ENCODE results near the gene FPGT.

DNA sequence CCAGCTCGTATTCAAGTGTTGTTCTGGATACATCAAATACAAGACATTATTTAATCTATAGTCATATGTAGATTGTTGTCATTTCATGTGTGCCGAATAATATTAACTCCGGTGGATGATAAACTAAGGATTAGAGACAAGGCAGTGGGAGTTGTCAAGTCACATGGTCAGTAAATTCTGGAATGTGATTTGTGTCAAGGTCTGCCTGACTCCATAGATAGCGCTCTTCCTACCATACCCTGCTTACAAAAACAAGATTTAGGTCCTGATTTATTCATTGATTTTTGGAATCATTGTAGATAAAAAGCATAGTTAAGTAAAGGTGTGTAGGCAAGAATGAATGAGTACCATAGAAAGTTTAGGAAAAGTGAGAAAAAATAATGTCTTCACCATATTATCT is 39.7 kb downstream of the FPGT start:
- TF ChIP-seq, protein P1, sequence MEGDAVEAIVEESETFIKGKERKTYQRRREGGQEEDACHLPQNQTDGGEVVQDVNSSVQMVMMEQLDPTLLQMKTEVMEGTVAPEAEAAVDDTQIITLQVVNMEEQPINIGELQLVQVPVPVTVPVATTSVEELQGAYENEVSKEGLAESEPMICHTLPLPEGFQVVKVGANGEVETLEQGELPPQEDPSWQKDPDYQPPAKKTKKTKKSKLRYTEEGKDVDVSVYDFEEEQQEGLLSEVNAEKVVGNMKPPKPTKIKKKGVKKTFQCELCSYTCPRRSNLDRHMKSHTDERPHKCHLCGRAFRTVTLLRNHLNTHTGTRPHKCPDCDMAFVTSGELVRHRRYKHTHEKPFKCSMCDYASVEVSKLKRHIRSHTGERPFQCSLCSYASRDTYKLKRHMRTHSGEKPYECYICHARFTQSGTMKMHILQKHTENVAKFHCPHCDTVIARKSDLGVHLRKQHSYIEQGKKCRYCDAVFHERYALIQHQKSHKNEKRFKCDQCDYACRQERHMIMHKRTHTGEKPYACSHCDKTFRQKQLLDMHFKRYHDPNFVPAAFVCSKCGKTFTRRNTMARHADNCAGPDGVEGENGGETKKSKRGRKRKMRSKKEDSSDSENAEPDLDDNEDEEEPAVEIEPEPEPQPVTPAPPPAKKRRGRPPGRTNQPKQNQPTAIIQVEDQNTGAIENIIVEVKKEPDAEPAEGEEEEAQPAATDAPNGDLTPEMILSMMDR (conservative IDR thresholded peaks at IDR 0.05; ENCODE audit: low read depth, low read length) = no peak
- TF ChIP-seq EZH2 (IDR thresholded peaks at IDR 0.05; ENCODE audit: low read length, unreplicated experiment) (no peak), EZH2phosphoT487 (IDR thresholded peaks at IDR 0.05; ENCODE audit: borderline replicate concordance, low read length) (no peak)

All from PC-3 (cell line).